KG1 (cell line): ENCODE data around the gene CDY1B.
"Not testable (repeated sequence)": the region's sequence is repeated elsewhere in the genome, so short reads cannot be mapped to it uniquely, and the experiment has no call there.

ENCODE experiments used
- DNase-seq: peaks from one replicate; lab custom pipeline; 2025; lab: John Stamatoyannopoulos, UW

Gene CDY1B

GRCh38 chrY:24047919-24048318 lies at the start of gene CDY1B:
CDY1B (minus strand) TSS chrY:24048019; CDS start chrY:24047688, 331 bp downstream.
- not testable (repeated sequence) for DNase-seq

- not testable (repeated sequence) for DNase-seq
Measured at GRCh38 chrY:24049525-24049924, 1.7 kb upstream of the CDY1B start.

- not testable (repeated sequence) for DNase-seq
Measured at GRCh38 chrY:24043209-24043608, 4.6 kb downstream of the CDY1B start.

- DNase-seq: not testable (repeated sequence)
Measured at GRCh38 chrY:24039008-24039718, 8.7 kb downstream of the CDY1B start.

- not testable (repeated sequence) for DNase-seq
Measured at GRCh38 chrY:24026212-24027103, 21.4 kb downstream of the CDY1B start.
